WERI-Rb-1 (cell line): Measurements from ENCODE around the gene BAHCC1.
A peak's percentile ranks its signal among the peaks of the same experiment; 100 is the strongest.

Source experiments
- DNase-seq: peaks from one replicate; pipeline ENCODE4 v3.0.0-alpha.2; 2020
- H3K27ac ChIP-seq: fragments of 250-450 bp; sonication (Bioruptor Pico); 2 replicates; pipeline ENCODE4 v1.5.1; 2020; ENCODE audit warnings: mild to moderate bottlenecking, moderate library complexity
- H3K27me3 ChIP-seq: fragments of 250-450 bp; sonication (Bioruptor Pico); 2 replicates; pipeline ENCODE4 v1.5.1; 2021; ENCODE audit warnings: mild to moderate bottlenecking, low read depth, moderate library complexity; ENCODE audit not compliant: insufficient read depth, severe bottlenecking
- H3K36me3 ChIP-seq: fragments of 250-450 bp; sonication (Bioruptor Pico); 2 replicates; pipeline ENCODE4 v1.5.1; 2020; ENCODE audit warnings: mild to moderate bottlenecking, moderate library complexity
- H3K4me3 ChIP-seq: 2 replicates; pipeline ENCODE4 v1.5.1; 2011; ENCODE audit warnings: low read depth, mild to moderate bottlenecking, control low read depth, low read length
- H3K9me3 ChIP-seq: fragments of 250-450 bp; sonication (Bioruptor Pico); 2 replicates; pipeline ENCODE4 v1.5.1; 2021; ENCODE audit warnings: mild to moderate bottlenecking, moderate library complexity; ENCODE audit not compliant: severe bottlenecking
- TF ChIP-seq, protein P1 (sequence below): IDR thresholded peaks from 2 replicates; pipeline ENCODE4 v1.5.1; 2011; ENCODE audit warnings: low read depth, mild to moderate bottlenecking, control low read depth, inconsistent platforms, low read length

BAHCC1 gene

DNA sequence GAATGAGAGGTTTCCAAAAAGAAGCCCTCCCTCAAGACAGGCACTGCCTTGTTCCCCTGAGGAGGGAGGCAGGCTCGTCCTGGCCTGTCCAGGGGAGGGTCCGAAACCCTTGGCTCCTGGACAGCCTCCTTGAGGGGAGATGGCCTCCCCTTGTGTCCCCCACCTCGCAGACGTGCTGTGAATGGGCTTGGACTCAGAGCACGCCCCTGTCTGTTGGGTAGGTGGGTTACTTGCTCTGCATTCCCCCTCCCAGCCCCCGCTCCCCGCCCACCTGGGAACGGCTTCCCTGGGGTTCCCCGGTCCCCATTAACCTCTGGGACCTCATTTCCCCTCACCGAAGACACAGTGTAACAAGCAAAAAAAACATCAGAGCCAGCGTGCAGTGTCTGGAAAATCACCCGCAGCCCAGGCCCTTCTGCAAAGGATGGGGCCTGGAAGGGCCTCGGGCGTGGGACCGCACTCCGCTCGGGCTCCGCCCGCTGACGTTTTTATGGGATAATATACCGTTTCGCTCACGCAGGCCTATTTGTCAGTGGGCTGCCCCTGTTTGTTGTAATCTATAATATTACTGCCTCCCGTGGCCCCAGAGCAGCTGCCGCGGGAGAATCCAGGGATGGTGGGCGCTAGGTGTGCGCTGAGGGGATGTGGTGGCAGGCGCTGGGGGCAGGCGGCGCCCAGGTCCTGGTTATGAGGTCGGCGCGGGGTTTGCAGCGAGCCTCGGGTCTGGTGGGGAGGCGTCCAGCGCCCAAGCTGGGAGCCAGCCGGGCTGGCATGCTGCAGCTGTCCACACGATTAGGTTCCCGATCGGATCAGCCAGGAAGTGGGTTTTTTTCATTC, 11.1 kb downstream of the BAHCC1 start:
- Histone ChIP-seq H3K27ac (peak overlapping the region; percentile 53), H3K9me3 (no peaks in the 10 kb centered on the region), H3K4me3 (peak overlapping the region; percentile 26), H3K27me3 (peaks cover 31% of the 10 kb centered on the region), H3K36me3 (peaks cover 4% of the 10 kb centered on the region)
- TF ChIP-seq, protein P1, sequence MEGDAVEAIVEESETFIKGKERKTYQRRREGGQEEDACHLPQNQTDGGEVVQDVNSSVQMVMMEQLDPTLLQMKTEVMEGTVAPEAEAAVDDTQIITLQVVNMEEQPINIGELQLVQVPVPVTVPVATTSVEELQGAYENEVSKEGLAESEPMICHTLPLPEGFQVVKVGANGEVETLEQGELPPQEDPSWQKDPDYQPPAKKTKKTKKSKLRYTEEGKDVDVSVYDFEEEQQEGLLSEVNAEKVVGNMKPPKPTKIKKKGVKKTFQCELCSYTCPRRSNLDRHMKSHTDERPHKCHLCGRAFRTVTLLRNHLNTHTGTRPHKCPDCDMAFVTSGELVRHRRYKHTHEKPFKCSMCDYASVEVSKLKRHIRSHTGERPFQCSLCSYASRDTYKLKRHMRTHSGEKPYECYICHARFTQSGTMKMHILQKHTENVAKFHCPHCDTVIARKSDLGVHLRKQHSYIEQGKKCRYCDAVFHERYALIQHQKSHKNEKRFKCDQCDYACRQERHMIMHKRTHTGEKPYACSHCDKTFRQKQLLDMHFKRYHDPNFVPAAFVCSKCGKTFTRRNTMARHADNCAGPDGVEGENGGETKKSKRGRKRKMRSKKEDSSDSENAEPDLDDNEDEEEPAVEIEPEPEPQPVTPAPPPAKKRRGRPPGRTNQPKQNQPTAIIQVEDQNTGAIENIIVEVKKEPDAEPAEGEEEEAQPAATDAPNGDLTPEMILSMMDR: no peak
- peak; percentile 74 for DNase-seq

DNA sequence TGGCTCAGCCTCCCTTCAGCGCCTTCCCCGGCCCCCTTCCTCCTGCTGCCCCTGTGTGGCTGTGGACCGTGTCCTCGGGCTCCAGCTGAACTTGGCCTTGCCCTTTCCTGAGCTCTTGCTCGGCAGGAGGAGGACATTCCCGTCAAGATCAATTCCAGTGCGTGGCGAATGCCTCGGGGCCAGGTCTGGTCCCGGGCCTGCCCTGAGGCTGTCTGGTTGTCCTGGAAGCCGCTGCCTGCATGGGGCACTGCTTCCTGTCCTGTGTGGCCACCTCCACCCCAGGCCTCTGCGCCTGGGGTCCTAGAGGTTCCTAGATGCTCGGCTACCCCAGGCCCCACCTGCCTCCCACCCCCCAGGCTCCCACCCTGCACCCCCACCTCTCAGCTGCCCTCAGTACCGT, 12.8 kb downstream of the BAHCC1 start:
- Histone ChIP-seq H3K36me3 (no peaks in the 10 kb centered on the region; the same call in 1 of the 2 replicates), H3K9me3 (no peaks in the 10 kb centered on the region), H3K4me3 (no peak overlapping the region), H3K27ac (no peak overlapping the region), H3K27me3 (peaks cover 14% of the 10 kb centered on the region)
- TF ChIP-seq, protein P1: no peak
- no peak for DNase-seq

DNA sequence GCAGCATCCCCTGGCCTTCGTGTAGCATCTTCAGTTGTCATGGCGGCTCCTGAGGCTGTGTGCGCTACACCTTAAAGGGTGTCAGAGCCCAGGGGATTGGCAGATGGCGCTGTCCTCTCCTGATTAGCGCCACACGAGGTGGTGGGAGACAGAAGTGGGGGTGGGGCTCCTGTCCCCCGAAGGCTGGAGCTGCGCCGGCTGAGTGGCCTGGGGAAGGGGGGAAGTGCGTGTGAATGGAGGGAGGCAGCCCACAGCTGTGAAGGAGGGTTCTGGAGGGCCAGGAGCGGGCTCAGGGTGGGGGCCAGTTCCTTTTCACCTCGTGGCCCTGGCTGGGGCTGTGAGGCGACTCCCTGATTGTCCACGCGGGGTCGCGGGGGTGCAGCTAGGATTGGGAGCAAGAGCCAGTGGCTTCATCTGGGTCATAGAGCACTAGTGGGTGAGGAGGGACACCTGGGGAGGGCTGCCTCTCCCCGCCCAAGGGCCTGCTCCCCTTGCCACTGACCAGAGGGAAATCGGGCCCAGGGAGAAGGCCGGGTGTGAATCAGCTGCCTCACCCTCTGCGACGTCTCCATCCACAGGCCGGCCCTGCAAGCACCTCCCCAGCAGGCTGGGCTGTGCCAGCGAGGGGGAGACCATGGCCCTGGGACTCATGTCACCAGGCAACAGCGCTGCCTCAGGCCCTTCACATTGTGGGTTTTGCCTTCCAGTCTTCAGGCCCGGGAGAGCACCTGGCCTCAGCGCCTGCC, 14.1 kb downstream of the BAHCC1 start:
- peak overlapping the region; percentile 63 for H3K27ac ChIP-seq

DNA sequence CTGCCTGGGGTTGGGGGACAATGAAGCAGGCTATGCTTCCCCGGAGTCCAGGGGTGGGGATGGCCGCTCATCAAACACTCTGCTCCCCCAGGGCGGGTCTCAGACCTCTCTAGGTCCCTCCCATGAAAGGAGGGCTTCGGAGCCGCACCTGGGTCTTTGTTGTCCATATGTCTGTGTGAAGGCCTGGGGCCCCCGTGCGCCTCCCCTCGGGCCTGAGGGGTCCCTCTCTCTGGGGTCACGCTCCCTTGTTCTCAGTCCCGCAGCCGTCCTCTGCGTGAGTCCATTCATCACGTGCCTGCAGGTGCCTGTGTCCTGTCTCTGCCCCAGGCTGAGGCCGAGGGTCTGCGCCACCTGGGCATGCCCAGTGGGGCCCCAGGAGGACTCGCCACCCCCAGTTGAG, 15.6 kb downstream of the BAHCC1 start:
- no peak overlapping the region for H3K4me3 ChIP-seq
- H3K36me3 ChIP-seq: no peaks in the 10 kb centered on the region
- no peak overlapping the region for H3K27ac ChIP-seq
- peaks cover 3% of the 10 kb centered on the region for H3K27me3 ChIP-seq
- TF ChIP-seq, protein P1: no peak
- DNase-seq: no peak
- no peaks in the 10 kb centered on the region for H3K9me3 ChIP-seq

More for the DNA sequence above, 14.1 kb downstream of the BAHCC1 start:
- peak; percentile 94 for DNase-seq
- H3K27me3 ChIP-seq: peaks cover 9% of the 10 kb centered on the region
- no peaks in the 10 kb centered on the region for H3K9me3 ChIP-seq
- TF ChIP-seq, protein P1: peak; percentile 83
- H3K36me3 ChIP-seq: no peaks in the 10 kb centered on the region
- no peak overlapping the region; the same call in 1 of the 2 replicates for H3K4me3 ChIP-seq

DNA sequence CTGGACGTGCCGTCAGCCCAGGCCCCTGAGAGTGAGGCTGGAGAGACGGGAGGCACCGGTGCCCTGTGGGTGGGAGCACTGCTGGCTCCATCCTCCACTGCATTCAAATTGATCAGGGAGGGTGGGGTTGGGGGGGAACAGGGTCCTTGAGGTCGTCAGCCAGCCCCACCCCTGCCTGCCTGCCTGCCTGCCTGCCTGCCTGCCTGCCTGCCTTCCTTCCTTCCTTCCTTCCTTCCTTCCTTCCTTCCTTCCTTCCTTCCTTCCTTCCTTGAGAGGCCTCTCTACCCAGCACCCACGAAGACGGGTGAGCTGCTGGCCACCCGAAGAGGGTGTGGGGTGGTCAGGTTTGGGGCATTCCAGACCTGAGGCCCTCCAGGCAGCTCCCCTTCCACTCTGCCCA, 16.0 kb downstream of the BAHCC1 start:
- TF ChIP-seq, protein P1: no peak
- H3K27me3 ChIP-seq: peaks cover 3% of the 10 kb centered on the region
- DNase-seq: no peak
- no peak overlapping the region for H3K4me3 ChIP-seq
- no peaks in the 10 kb centered on the region for H3K36me3 ChIP-seq
- no peaks in the 10 kb centered on the region for H3K9me3 ChIP-seq
- no peak overlapping the region for H3K27ac ChIP-seq
